Measurements from ENCODE around the gene ANKRD65. TPM values are rescaled to one million over a fixed set of nuclear protein-coding genes. Genes with fewer than 3 reads are reported as not detected.

The ANKRD65 gene
- total and polyA plus RNA-seq, 7 donors = 0.77 to 5.4 (median 2.4) TPM

DNA sequence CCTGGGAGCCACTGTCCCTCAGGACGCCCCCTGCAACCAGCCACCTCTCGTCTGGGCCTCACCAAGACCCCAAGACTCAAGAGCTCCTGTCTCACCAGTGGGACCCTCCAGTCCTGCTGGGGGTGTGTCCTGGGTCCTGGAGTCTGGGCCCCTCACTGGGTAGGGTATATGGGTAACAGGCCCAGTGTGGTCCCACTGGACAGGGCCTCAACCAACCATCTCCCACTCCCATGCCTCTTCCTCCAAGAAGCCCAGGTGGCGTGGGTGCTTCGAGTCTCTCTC lies 13.7 kb upstream of the ANKRD65 start:
- H3K4me1 ChIP-seq = peaks cover 18% of the 10 kb centered on the region
- 54 to 79% (median 70%) methylated on average over 4 of the region's 4 CpGs for WGBS, 3 donors
- no peak for ATAC-seq
- peak overlapping the region; percentile 65 for H3K4me3 ChIP-seq
- DNase-seq = no peak
- no peaks in the 10 kb centered on the region for H3K36me3 ChIP-seq (ENCODE audit: insufficient read depth in 1 of 2, low read depth in 1 of 2)
- H3K27me3 ChIP-seq (ENCODE audit: insufficient read depth in 3 of 3, low read length in 2 of 3) = peaks cover 0 to 8% (median 0%) of the 10 kb centered on the region in 3 donors
- TF ChIP-seq, protein P1, sequence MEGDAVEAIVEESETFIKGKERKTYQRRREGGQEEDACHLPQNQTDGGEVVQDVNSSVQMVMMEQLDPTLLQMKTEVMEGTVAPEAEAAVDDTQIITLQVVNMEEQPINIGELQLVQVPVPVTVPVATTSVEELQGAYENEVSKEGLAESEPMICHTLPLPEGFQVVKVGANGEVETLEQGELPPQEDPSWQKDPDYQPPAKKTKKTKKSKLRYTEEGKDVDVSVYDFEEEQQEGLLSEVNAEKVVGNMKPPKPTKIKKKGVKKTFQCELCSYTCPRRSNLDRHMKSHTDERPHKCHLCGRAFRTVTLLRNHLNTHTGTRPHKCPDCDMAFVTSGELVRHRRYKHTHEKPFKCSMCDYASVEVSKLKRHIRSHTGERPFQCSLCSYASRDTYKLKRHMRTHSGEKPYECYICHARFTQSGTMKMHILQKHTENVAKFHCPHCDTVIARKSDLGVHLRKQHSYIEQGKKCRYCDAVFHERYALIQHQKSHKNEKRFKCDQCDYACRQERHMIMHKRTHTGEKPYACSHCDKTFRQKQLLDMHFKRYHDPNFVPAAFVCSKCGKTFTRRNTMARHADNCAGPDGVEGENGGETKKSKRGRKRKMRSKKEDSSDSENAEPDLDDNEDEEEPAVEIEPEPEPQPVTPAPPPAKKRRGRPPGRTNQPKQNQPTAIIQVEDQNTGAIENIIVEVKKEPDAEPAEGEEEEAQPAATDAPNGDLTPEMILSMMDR (IDR thresholded peaks at IDR 0.05) = no peak
- no peaks in the 10 kb centered on the region for H3K9me3 ChIP-seq
- intact Hi-C loops (cut with DNase I) = no loop called here
- H3K27ac ChIP-seq = peak overlapping the region; percentile 75

- Histone ChIP-seq H3K4me1 (peaks cover 23% of the 10 kb centered on the region), H3K27me3 (ENCODE audit: insufficient read depth in 3 of 3, low read length in 2 of 3) (peaks cover 0 to 8% (median 0%) of the 10 kb centered on the region in 3 donors), H3K4me3 (peak overlapping the region; percentile 65), H3K9me3 (no peaks in the 10 kb centered on the region), H3K36me3 (ENCODE audit: insufficient read depth in 1 of 2, low read depth in 1 of 2) (no peaks in the 10 kb centered on the region), H3K27ac (peak overlapping the region; percentile 75)
- intact Hi-C loops (cut with DNase I) = no loop called here
- ATAC-seq (peak in 1 of 4 donors; percentile 6), DNase-seq (peak in 1 of 2 donors; percentile 75)
- TF ChIP-seq, protein P1 (IDR thresholded peaks at IDR 0.05) = no peak
- WGBS, 3 donors = 26 to 45% (median 44%) methylated on average over 20 to 32 of the region's 32 CpGs
These were observed 13.2 kb upstream of the ANKRD65 start for GRCh38 chr1:1434131-1434823.

DNA sequence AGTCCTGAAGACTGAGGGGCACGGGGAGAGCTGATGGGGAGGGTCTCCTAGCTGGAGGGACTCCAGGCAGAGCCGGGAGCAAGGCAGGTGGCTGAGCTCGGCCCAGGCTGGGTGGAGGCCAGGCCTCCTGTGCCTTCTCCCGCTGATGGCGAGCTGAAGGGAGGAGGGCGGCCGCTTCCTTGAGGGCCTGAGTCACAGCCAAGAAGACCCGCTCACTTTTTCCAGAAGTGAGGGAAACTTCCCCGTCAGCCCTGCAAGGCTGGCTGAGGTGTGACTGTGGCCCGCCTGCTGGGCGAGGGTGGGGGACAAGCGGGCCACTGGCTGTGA lies 12.7 kb upstream of the ANKRD65 start:
- no peaks in the 10 kb centered on the region for H3K36me3 ChIP-seq (ENCODE audit: insufficient read depth in 1 of 2, low read depth in 1 of 2)
- peak overlapping the region; percentile 38 for H3K4me3 ChIP-seq
- peak overlapping the region; percentile 75 for H3K27ac ChIP-seq
- no peak for ATAC-seq
- DNase-seq = no peak
- intact Hi-C loops (cut with DNase I) = no loop called here
- WGBS, 3 donors = 35 to 56% (median 46%) methylated on average over 10 to 12 of the region's 12 CpGs
- no peaks in the 10 kb centered on the region for H3K9me3 ChIP-seq
- TF ChIP-seq, protein P1 (IDR thresholded peaks at IDR 0.05) = no peak
- H3K4me1 ChIP-seq = peaks cover 25% of the 10 kb centered on the region
- peaks cover 0 to 8% (median 0%) of the 10 kb centered on the region in 3 donors for H3K27me3 ChIP-seq (ENCODE audit: insufficient read depth in 3 of 3, low read length in 2 of 3)

GRCh38 chr1:1432951-1433803 lies 12.1 kb upstream of the ANKRD65 start:
- ATAC-seq = peak; percentile 8 to 29 (median 18)
- 50 to 66% (median 50%) methylated on average over 31 to 34 of the region's 34 CpGs for WGBS, 3 donors

More at GRCh38 chr1:1432951-1433803, 12.1 kb upstream of the ANKRD65 start:
- Histone ChIP-seq H3K27me3 (ENCODE audit: insufficient read depth in 3 of 3, low read length in 2 of 3) (peaks cover 0 to 13% (median 0%) of the 10 kb centered on the region in 3 donors), H3K4me3 (peak overlapping the region; percentile 38), H3K9me3 (no peaks in the 10 kb centered on the region), H3K4me1 (peaks cover 25% of the 10 kb centered on the region), H3K27ac (peak overlapping the region; percentile 75), H3K36me3 (ENCODE audit: insufficient read depth in 1 of 2, low read depth in 1 of 2) (no peaks in the 10 kb centered on the region)
- TF ChIP-seq, protein P1 (IDR thresholded peaks at IDR 0.05) = no peak
- peak; percentile 50 to 76 for DNase-seq
- intact Hi-C loops (cut with DNase I) = no loop called here

All from psoas muscle (tissue), 8 donors.